Endothelial cell (in vitro differentiated cells): ENCODE results near the gene MCRS1. TPM values are rescaled to one million over a fixed set of nuclear protein-coding genes. Genes with fewer than 3 reads are reported as not detected.
A peak's percentile ranks its signal among the peaks of the same experiment; 100 is the strongest.

Experiments
- DNase-seq: peaks from one replicate; pipeline ENCODE4 v3.0.0; 2021; ENCODE audit warnings: low spot score
- H3K27ac Mint-ChIP-seq: one replicate; pipeline ENCODE4 v1.8.0; 2021; ENCODE audit warnings: mixed read lengths, inconsistent platforms; ENCODE audit not compliant: unreplicated experiment
- H3K27me3 Mint-ChIP-seq: one replicate; pipeline ENCODE4 v1.8.0; 2021; ENCODE audit warnings: mild to moderate bottlenecking, moderate library complexity, mixed read lengths, inconsistent platforms; ENCODE audit not compliant: unreplicated experiment
- H3K36me3 Mint-ChIP-seq: one replicate; pipeline ENCODE4 v1.8.0; 2021; ENCODE audit warnings: mild to moderate bottlenecking, low read depth, mixed read lengths, inconsistent platforms; ENCODE audit not compliant: unreplicated experiment
- H3K4me1 Mint-ChIP-seq: one replicate; pipeline ENCODE4 v1.8.0; 2021; ENCODE audit warnings: mild to moderate bottlenecking, mixed read lengths, inconsistent platforms; ENCODE audit not compliant: unreplicated experiment
- H3K4me3 Mint-ChIP-seq: one replicate; pipeline ENCODE4 v1.8.0; 2021; ENCODE audit warnings: mild to moderate bottlenecking, mixed read lengths, inconsistent platforms; ENCODE audit not compliant: unreplicated experiment
- H3K9me3 Mint-ChIP-seq: one replicate; pipeline ENCODE4 v1.8.0; 2021; ENCODE audit warnings: mixed read lengths, inconsistent platforms; ENCODE audit not compliant: unreplicated experiment
- CTCF ChIP-seq: fragments of 200-600 bp; sonication (generic); IDR thresholded peaks from one replicate; pipeline ENCODE4 v1.5.0; 2021; ENCODE audit warnings: antibody characterized with exemption; ENCODE audit not compliant: unreplicated experiment
- total RNA-seq: library from RNA; stranded (reverse); fragmentation: NEBNext Ultra II Directional; extraction: Animal tissue kit (Norgen Biotek cat#: 25700); gene quantifications from one replicate; pipeline ENCODE4 v1.2.1, GENCODE V29; 2021; ENCODE audit not compliant: unreplicated experiment

MCRS1 gene
- total RNA-seq, 1 donor from 2014 or later = 60.8 TPM

- Mint-ChIP-seq H3K27ac (no peak overlapping the region), H3K36me3 (peaks cover 16% of the 10 kb centered on the region), H3K27me3 (peaks cover 8% of the 10 kb centered on the region), H3K4me1 (peaks cover 14% of the 10 kb centered on the region), H3K9me3 (no peaks in the 10 kb centered on the region), H3K4me3 (peak overlapping the region; percentile 71)
- no peak for DNase-seq
- TF ChIP-seq CTCF = no peak
Measured at GRCh38 chr12:49585477-49586459, 17.8 kb upstream of the MCRS1 start.

- DNase-seq = no peak
- Mint-ChIP-seq H3K27me3 (peaks cover 10% of the 10 kb centered on the region), H3K27ac (peak overlapping the region; percentile 39), H3K4me1 (peaks cover 15% of the 10 kb centered on the region), H3K4me3 (peak overlapping the region; percentile 17), H3K36me3 (peaks cover 18% of the 10 kb centered on the region), H3K9me3 (no peaks in the 10 kb centered on the region)
- no peak for TF ChIP-seq CTCF
Measured at GRCh38 chr12:49584591-49584990, 16.6 kb upstream of the MCRS1 start.

- no peaks in the 10 kb centered on the region for H3K9me3 Mint-ChIP-seq
- TF ChIP-seq CTCF = no peak
- H3K4me3 Mint-ChIP-seq = no peak overlapping the region
- peaks cover 12% of the 10 kb centered on the region for H3K4me1 Mint-ChIP-seq
- peaks cover 20% of the 10 kb centered on the region for H3K36me3 Mint-ChIP-seq
- H3K27ac Mint-ChIP-seq = no peak overlapping the region
- no peak for DNase-seq
- peaks cover 11% of the 10 kb centered on the region for H3K27me3 Mint-ChIP-seq
Measured at GRCh38 chr12:49583366-49584094, 15.6 kb upstream of the MCRS1 start.

- H3K27me3 Mint-ChIP-seq = peaks cover 9% of the 10 kb centered on the region
- no peak overlapping the region for H3K27ac Mint-ChIP-seq
- no peak overlapping the region for H3K4me3 Mint-ChIP-seq
- no peaks in the 10 kb centered on the region for H3K9me3 Mint-ChIP-seq
- DNase-seq = no peak
- H3K4me1 Mint-ChIP-seq = peaks cover 12% of the 10 kb centered on the region
- H3K36me3 Mint-ChIP-seq = peaks cover 23% of the 10 kb centered on the region
- no peak for TF ChIP-seq CTCF
Measured at GRCh38 chr12:49582850-49583249, 14.9 kb upstream of the MCRS1 start.

- Mint-ChIP-seq H3K9me3 (no peaks in the 10 kb centered on the region), H3K4me3 (no peak overlapping the region), H3K36me3 (peaks cover 29% of the 10 kb centered on the region), H3K27me3 (peaks cover 11% of the 10 kb centered on the region), H3K4me1 (peaks cover 16% of the 10 kb centered on the region), H3K27ac (no peak overlapping the region)
- no peak for DNase-seq
- no peak for TF ChIP-seq CTCF
Measured at GRCh38 chr12:49582201-49582600, 14.3 kb upstream of the MCRS1 start.
